DOHH2 (cell line): ENCODE measurements around the gene IQSEC1.

Experiments used
- H3F3A ChIP-seq: fragments of 200-600 bp; sonication (generic), shearing (Covaris generic); 2 replicates; pipeline ENCODE4 v1.6.0; 2016; ENCODE audit warnings: antibody characterized with exemption, mild to moderate bottlenecking; ENCODE audit not compliant: control insufficient read depth, insufficient read depth
- H3K27ac ChIP-seq: fragments of 200-600 bp; sonication (generic); 2 replicates; pipeline ENCODE4 v1.5.1; 2014; ENCODE audit warnings: low read depth, mild to moderate bottlenecking, low read length, moderate library complexity
- H3K27me3 ChIP-seq: fragments of 200-600 bp; sonication (generic); 2 replicates; pipeline ENCODE4 v1.6.1; 2014; ENCODE audit warnings: mild to moderate bottlenecking, low read length, mixed read lengths; ENCODE audit not compliant: control insufficient read depth
- H3K36me3 ChIP-seq: fragments of 200-600 bp; sonication (generic); 2 replicates; pipeline ENCODE4 v1.6.1; 2014; ENCODE audit warnings: mild to moderate bottlenecking, low read length, moderate library complexity, mixed read lengths; ENCODE audit not compliant: control insufficient read depth
- H3K4me1 ChIP-seq: fragments of 200-600 bp; sonication (generic); 2 replicates; pipeline ENCODE4 v1.6.1; 2014; ENCODE audit warnings: mild to moderate bottlenecking, low read length, mixed read lengths; ENCODE audit not compliant: control insufficient read depth
- H3K4me2 ChIP-seq: fragments of 200-600 bp; sonication (generic); 2 replicates; pipeline ENCODE4 v1.6.0; 2014; ENCODE audit warnings: mild to moderate bottlenecking, low read length, moderate library complexity
- H3K4me3 ChIP-seq: fragments of 200-600 bp; sonication (generic); 2 replicates; pipeline ENCODE4 v1.5.1; 2014; ENCODE audit warnings: mild to moderate bottlenecking, low read length, mixed read lengths
- H3K79me2 ChIP-seq: fragments of 200-600 bp; sonication (generic); 2 replicates; pipeline ENCODE4 v1.6.1; 2014; ENCODE audit warnings: mild to moderate bottlenecking, low read length, mixed read lengths; ENCODE audit not compliant: control insufficient read depth
- H3K9me2 ChIP-seq: fragments of 200-600 bp; sonication (generic); replicated peaks from 2 replicates; pipeline ENCODE4 v1.6.1; 2014; ENCODE audit warnings: mild to moderate bottlenecking, low read length, mixed read lengths; ENCODE audit not compliant: control insufficient read depth
- H3K9me3 ChIP-seq: fragments of 200-600 bp; sonication (generic); 2 replicates; pipeline ENCODE4 v1.6.1; 2014; ENCODE audit warnings: antibody characterized with exemption, low read length, mixed read lengths; ENCODE audit not compliant: control insufficient read depth, insufficient read depth
- H4K20me1 ChIP-seq: fragments of 200-600 bp; sonication (generic); 2 replicates; pipeline ENCODE4 v1.6.0; 2014; ENCODE audit warnings: low read depth, mild to moderate bottlenecking, antibody characterized with exemption, low read length, moderate library complexity; ENCODE audit not compliant: control insufficient read depth, insufficient read depth
- CTCF ChIP-seq: fragments of 200-600 bp; sonication (generic); IDR thresholded peaks from one replicate; pipeline ENCODE4 v1.5.1; 2014; ENCODE audit warnings: antibody characterized with exemption, mild to moderate bottlenecking, low read depth, low read length; ENCODE audit not compliant: poor library complexity, severe bottlenecking
- EZH2phosphoT487 ChIP-seq: fragments of 200-600 bp; sonication (generic); IDR thresholded peaks from 2 replicates; pipeline ENCODE4 v1.6.1; 2017; ENCODE audit warnings: borderline replicate concordance, mild to moderate bottlenecking, antibody characterized with exemption, low read length, moderate library complexity, mixed read lengths

IQSEC1 gene

GRCh38 chr3:12974819-12975218, 98.4 kb downstream of the IQSEC1 start:
- H3K4me2 ChIP-seq = no peak overlapping the region
- H3K27me3 ChIP-seq = peaks cover 29% of the 10 kb centered on the region
- TF ChIP-seq CTCF (no peak), EZH2phosphoT487 (no peak)
- H3K4me1 ChIP-seq = no peaks in the 10 kb centered on the region
- no peaks in the 10 kb centered on the region for H3K36me3 ChIP-seq
- no peaks in the 10 kb centered on the region for H3K79me2 ChIP-seq
- H3K9me2 ChIP-seq = no peaks in the 10 kb centered on the region
- no peaks in the 10 kb centered on the region for H4K20me1 ChIP-seq
- no peak overlapping the region for H3K4me3 ChIP-seq
- no peak overlapping the region for H3K27ac ChIP-seq
- H3K9me3 ChIP-seq = no peaks in the 10 kb centered on the region
- no peaks in the 10 kb centered on the region for H3F3A ChIP-seq

DNA sequence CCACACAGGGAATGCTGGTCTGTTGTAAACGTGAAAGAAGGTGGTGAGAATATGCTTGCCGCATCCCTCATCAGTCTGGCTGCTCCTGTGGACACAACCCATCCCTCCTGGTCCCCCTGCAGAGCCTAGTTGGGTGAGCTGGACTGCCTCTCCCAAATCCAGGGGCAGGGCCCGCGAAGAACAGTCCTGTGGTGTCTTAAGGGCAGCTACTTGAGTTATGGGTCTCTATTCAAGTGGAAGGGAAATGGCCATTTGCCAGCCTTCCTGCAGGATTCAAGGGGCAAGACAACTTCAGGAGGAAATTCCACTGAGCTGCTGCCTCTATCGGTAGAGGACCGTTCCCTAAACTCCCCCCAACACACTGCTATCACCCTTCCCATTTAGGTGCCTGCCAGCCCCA, 98.9 kb downstream of the IQSEC1 start:
- H3K4me1 ChIP-seq = no peaks in the 10 kb centered on the region
- TF ChIP-seq CTCF (no peak), EZH2phosphoT487 (no peak)
- H3K79me2 ChIP-seq = no peaks in the 10 kb centered on the region

GRCh38 chr3:12973827-12974226, 99.4 kb downstream of the IQSEC1 start:
- Histone ChIP-seq H4K20me1 (no peaks in the 10 kb centered on the region), H3K9me3 (no peaks in the 10 kb centered on the region), H3K27me3 (peaks cover 38% of the 10 kb centered on the region), H3F3A (no peaks in the 10 kb centered on the region), H3K79me2 (no peaks in the 10 kb centered on the region), H3K36me3 (no peaks in the 10 kb centered on the region), H3K4me3 (no peak overlapping the region), H3K27ac (no peak overlapping the region), H3K4me2 (no peak overlapping the region), H3K9me2 (no peaks in the 10 kb centered on the region), H3K4me1 (no peaks in the 10 kb centered on the region)
- TF ChIP-seq EZH2phosphoT487 = no peak
- no peak for TF ChIP-seq CTCF

More for the DNA sequence above, 98.9 kb downstream of the IQSEC1 start:
- Histone ChIP-seq H3K9me3 (no peaks in the 10 kb centered on the region), H3K9me2 (no peaks in the 10 kb centered on the region), H3K27ac (no peak overlapping the region), H3K36me3 (no peaks in the 10 kb centered on the region), H4K20me1 (no peaks in the 10 kb centered on the region), H3K4me3 (no peak overlapping the region), H3K4me2 (no peak overlapping the region), H3K27me3 (peaks cover 33% of the 10 kb centered on the region), H3F3A (no peaks in the 10 kb centered on the region)
